GM18951 (cell line): ENCODE measurements around the gene CITED1.

Experiments used
- POLR2A ChIP-seq: IDR thresholded peaks from 4 replicates; pipeline ENCODE4 v1.6.1; 2011; ENCODE audit warnings: mild to moderate bottlenecking; ENCODE audit not compliant: insufficient read length, insufficient read depth; ENCODE audit errors: extremely low read depth
- in situ Hi-C: fragments of 300-500 bp; cut with MboI; formaldehyde crosslinking; loops from one replicate; pipeline ENCODE4 v1.12.0; 2022; ENCODE audit warnings: low sequenced_read_pairs, mixed read lengths, inconsistent platforms; ENCODE audit not compliant: unreplicated experiment

The CITED1 gene

GRCh38 chrX:72316408-72317110, 10.8 kb upstream of the CITED1 start:
- in situ Hi-C loops = no loop called here
- TF ChIP-seq POLR2A = no peak

- no peak for TF ChIP-seq POLR2A
- in situ Hi-C loops = no loop called here
Measured at GRCh38 chrX:72314881-72315280, 9.2 kb upstream of the CITED1 start.

- TF ChIP-seq POLR2A = no peak
- in situ Hi-C loops = no loop called here
Measured at GRCh38 chrX:72313707-72314641, 8.3 kb upstream of the CITED1 start.

GRCh38 chrX:72312311-72312940, 6.7 kb upstream of the CITED1 start:
- in situ Hi-C loops = no loop called here
- no peak for TF ChIP-seq POLR2A

- no peak for TF ChIP-seq POLR2A
- in situ Hi-C loops = no loop called here
Measured at GRCh38 chrX:72309297-72310071, 3.8 kb upstream of the CITED1 start.

- TF ChIP-seq POLR2A = no peak
- in situ Hi-C loops = no loop called here
Measured at GRCh38 chrX:72308566-72309296, 3.0 kb upstream of the CITED1 start.

- in situ Hi-C loops = no loop called here
- TF ChIP-seq POLR2A = no peak
Measured at GRCh38 chrX:72308209-72308565, 2.5 kb upstream of the CITED1 start.

GRCh38 chrX:72307646-72308051, 1.9 kb upstream of the CITED1 start:
- in situ Hi-C loops = no loop called here
- TF ChIP-seq POLR2A = no peak

GRCh38 chrX:72306851-72307645, 1.3 kb upstream of the CITED1 start:
- in situ Hi-C loops = no loop called here
- TF ChIP-seq POLR2A = no peak

GRCh38 chrX:72306085-72306801, 529 bp upstream of the CITED1 start:
- TF ChIP-seq POLR2A = no peak
- in situ Hi-C loops = no loop called here

- in situ Hi-C loops = no loop called here
- TF ChIP-seq POLR2A = no peak
Measured at GRCh38 chrX:72304877-72305276, 837 bp downstream of the CITED1 start.
